HG02623 (cell line): Measurements from ENCODE around the gene SCARB2.
A peak's percentile ranks its signal among the peaks of the same experiment; 100 is the strongest.
"Not testable (repeated sequence)": the region's sequence is repeated elsewhere in the genome, so short reads cannot be mapped to it uniquely, and the experiment has no call there.

Source experiments
- ATAC-seq: cut with Tn5 transposase; IDR thresholded peaks from one replicate; pipeline ENCODE4 v1.9.1; 2021; ENCODE audit warnings: moderate library complexity; ENCODE audit not compliant: unreplicated experiment

SCARB2 gene, protein sequence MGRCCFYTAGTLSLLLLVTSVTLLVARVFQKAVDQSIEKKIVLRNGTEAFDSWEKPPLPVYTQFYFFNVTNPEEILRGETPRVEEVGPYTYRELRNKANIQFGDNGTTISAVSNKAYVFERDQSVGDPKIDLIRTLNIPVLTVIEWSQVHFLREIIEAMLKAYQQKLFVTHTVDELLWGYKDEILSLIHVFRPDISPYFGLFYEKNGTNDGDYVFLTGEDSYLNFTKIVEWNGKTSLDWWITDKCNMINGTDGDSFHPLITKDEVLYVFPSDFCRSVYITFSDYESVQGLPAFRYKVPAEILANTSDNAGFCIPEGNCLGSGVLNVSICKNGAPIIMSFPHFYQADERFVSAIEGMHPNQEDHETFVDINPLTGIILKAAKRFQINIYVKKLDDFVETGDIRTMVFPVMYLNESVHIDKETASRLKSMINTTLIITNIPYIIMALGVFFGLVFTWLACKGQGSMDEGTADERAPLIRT

GRCh38 chr4:76213415-76214176 lies at the start of gene SCARB2:
TSS of gene SCARB2 (minus strand) at chr4:76213824. CDS start at chr4:76213543, 281 bp downstream.
- ATAC-seq = peak; percentile 62

DNA sequence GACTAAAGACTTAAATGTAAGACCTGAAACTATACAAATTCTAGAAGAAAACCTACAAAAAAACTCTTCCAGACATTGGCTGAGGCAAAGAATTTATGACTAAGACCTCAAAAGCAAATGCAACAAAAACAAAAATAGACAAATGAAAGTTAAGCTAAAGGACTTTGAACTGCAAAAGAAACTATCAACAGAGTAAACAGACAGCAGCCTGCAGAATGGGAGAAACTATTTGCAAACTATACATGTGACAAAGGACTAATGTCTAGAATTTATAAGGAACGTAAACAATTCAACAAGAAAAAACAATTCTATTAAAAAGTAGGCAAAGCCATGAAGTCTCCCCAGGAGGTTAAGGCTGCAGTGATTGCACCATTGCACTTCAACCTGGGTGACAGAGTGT lies 46.9 kb upstream of the SCARB2 start:
- ATAC-seq = no peak

DNA sequence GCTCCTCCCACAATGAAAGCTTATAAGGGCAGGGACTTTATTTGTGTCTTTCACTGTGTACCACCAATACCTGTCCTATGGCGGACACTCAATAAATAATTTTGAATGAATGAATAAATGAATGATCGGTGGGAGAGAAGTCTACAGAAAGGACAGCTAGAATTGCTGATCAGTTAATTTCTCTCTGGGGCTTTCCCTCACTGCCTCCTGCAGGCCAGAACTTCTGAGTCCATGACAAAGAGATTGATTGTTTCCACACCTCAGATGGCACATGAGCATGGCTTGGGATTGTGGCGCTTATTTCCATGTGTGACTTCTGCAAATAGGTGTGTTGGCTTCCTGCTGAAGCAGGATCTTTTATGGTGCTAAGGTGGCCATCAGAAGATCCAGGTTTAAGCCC lies 44.2 kb upstream of the SCARB2 start:
- no peak for ATAC-seq

DNA sequence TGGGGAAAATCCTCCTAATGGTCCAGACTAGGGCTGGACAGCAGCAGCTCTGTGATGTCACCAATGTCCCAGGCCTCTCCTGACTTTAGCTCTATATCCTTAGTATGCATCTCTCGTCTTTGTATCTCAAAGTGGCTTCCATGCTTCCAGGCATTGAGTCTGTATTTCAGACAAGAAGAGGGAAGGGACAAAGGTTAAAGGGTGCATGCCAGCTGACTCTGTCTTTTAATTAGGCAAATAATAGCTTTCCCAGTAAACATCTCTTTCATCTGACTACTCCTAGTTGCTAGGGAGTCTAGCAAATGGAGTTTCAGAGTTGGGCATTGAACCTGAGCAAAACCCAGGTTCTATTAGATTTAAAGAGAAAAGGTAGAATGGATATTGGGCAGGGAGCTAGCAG lies 43.3 kb upstream of the SCARB2 start:
- no peak for ATAC-seq

- ATAC-seq = no peak
These were observed 42.4 kb upstream of the SCARB2 start for GRCh38 chr4:76256032-76256431.

- no peak for ATAC-seq
These were observed 39.9 kb upstream of the SCARB2 start for GRCh38 chr4:76253511-76253910.

GRCh38 chr4:76252271-76252653 lies 38.6 kb upstream of the SCARB2 start:
- no peak for ATAC-seq

- ATAC-seq = no peak
These were observed 38.0 kb upstream of the SCARB2 start, which contains the start of gene FAM47E for GRCh38 chr4:76251441-76252270. TSS of gene FAM47E (plus strand) at chr4:76251721. CDS start at chr4:76251747, 26 bp downstream.

DNA sequence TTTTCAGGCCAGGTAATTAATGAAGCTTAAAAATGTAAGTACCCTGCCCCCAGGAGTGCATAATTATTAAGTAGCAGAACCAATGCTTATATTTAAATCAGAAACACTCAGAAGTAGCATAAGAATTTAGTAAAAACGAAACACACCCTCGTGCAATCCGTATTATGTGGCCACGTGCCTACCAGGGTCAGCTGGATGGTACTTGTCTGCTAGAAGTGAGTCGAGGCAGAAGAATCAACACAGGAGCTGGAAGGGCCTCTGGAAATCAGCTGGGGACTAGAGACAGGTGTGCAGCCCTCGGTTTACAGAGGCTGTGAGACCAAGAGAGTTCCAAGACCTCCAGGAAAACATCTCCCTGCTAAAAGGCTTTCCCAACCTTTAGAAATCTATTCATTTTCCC lies 37.3 kb upstream of the SCARB2 start:
- no peak for ATAC-seq

DNA sequence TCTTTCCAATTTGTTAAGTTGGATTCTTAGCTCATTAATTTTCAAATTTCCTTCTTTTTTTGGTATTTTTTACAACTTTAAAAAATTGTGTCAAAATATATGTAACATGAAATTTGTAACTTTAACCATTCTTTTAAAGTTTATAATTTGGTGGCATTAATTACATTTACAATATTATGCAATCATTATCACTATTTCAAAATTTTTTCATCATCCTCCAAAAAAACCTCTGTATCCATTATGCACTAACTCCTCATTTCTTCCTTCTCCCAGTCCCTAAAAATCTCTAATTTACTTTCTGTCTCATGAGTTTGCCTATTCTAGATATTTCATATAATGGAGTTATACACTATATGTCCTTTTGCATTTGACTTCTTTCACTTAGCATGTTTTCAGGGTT lies 33.2 kb upstream of the SCARB2 start:
- ATAC-seq = no peak

DNA sequence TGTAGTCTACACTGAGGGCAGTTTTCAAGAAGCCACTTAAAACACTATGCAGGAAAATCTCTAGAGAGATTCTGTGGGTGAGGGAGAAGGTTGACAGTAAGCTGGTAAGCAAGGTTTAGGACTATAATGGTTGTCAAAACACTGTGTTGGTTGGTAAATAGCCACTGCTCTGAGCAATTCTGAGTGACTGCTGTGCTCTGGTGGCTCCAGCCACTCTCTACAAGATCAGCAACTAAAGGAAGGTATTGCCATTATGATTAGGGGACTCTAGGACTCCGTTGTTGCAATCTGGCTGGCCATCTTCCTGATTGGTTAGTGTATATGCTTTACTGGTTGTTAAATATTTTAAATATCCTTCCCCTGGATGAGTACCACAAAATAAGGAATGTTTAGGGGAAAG lies 32.4 kb upstream of the SCARB2 start:
- ATAC-seq = no peak

DNA sequence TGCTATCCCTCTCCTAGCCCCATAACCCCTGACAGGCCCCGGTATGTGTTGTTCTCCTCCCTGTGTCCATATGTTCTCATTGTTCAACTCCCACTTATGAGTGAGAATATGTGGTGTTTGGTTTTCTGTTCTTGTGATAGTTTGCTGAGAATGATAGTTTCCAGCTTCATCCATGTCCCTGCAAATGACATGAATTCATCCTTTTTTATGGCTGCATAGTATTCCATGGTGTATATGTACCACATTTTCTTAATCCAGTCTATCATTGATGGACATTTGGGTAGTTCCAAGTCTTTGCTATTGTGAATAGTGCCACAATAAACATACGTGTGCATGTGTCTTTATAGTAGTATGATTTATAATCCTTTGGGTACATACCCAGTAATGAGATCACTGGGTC lies 30.3 kb upstream of the SCARB2 start:
- ATAC-seq = not testable (repeated sequence)

DNA sequence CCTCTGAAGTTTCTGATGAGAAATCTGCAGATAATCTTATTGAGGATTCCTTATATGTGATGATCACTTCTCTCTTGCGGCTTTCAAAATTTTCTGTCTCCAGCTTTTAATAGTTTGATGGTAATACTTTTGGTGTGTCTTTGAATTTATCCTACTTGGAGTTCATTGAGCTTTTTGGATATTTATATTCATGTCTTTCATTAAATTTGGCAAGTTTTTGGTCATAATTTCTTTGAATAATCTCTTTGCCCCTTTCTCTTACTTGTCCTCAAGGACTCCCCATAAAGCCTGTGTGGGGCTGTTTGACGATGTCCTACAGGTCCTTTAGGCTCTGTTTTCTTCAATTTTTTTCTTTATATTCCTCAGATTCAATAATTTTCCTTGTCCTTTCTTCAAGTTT lies 26.6 kb upstream of the SCARB2 start:
- no peak for ATAC-seq

DNA sequence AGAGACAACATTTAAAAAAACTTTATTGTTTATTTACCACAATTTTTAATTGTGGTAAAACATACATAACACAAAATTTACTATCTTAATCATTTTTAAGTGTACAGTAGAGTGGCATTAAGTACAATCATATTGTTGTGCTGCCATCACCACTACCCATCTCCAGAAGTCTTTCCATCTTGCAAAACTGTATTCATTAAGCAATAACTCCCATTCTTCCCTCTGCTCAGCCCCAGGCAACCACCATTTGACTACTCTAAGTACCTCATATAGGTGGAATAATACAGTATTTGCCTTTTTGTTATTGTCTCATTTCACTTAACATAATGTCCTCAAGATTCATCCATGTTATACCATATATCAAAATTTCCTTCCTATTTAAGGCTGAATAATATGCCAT lies 25.1 kb upstream of the SCARB2 start:
- ATAC-seq = no peak

- ATAC-seq = no peak
These were observed 24.6 kb upstream of the SCARB2 start for GRCh38 chr4:76238236-76238635.

DNA sequence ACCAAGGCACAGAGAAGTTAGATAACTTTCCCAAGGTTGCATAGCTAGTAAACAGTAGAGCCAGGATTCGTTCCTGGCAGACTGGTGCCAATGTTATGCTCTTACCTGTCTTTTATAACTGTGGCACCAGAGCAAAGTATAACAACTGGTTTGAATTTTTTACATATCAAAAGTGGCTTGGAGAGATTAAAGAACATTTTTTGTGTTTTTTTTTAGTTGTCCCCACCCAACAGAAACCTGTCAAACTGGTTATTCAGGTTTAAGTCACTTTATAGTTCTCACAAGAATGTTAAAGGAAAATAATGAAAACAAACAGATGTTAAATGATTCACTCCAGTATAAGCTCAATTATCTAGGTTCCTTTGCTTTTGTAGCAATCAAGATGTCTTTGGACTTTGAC lies 22.3 kb upstream of the SCARB2 start:
- ATAC-seq = no peak

DNA sequence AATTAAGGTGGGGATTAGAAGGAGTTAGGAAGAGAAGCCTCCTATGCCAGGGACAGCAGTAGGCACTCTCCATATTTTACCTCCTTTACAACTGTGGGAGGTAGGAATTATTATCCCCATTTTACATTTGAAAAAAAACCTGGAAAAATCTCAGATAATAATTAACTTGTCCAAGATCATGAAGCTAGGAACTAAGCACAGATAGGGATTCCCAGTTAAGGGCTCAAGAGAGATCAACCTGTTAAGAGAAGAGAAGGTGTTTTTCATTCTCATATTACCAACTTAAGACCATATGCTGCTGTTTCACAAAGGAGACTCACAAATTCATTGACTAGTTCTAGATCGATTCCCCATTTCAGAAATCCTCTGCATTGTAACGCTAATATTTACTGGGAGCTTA lies 21.8 kb upstream of the SCARB2 start:
- no peak for ATAC-seq

GRCh38 chr4:76234679-76235044 lies 21.0 kb upstream of the SCARB2 start:
- no peak for ATAC-seq

- no peak for ATAC-seq
These were observed 20.5 kb upstream of the SCARB2 start for GRCh38 chr4:76233967-76234678.

DNA sequence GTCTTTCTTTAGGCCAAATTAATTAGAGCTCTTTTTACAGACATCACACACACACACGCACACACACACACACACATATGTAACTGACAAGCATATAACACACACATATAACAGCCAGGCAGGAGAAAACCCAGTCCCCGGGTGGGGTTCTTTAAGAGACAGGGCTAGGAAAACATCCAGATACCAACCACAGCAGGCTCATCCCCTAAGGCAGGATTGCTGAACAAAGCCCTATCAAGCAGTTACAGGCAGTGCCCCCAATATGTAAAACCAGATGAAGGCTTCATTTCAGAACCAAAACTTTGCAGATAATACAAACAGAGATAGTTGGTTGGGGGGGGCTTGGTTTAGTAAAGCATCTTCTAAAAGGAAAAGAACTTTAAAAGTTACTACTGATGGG lies 19.9 kb upstream of the SCARB2 start:
- no peak for ATAC-seq

DNA sequence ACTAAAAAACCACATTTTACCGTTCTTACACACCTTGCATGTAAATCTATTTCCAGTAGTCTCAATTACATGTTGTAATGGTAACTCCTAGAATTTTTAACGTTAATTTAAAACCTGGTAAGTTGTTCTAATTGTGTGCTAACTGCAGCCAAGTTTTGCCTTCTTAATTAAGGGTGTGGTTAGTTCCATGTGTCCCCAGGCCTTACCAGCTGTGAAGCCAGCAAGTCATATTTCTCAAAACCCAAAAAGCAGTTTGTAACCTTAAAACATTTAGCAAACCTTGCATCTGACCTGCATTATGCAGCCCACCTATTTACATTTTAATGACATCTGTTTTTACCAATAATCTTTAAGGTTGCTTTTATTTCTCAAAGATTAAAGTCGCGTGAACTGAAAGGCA lies 19.5 kb upstream of the SCARB2 start:
- no peak for ATAC-seq
